Measurements from ENCODE around the gene TMEM125. TPM values are rescaled to one million over a fixed set of nuclear protein-coding genes. Genes with fewer than 3 reads are reported as not detected.

Gene TMEM125
- total RNA-seq, 4 donors from 2014 or later: 4.2 to 15.5 (median 10.2) TPM

DNA sequence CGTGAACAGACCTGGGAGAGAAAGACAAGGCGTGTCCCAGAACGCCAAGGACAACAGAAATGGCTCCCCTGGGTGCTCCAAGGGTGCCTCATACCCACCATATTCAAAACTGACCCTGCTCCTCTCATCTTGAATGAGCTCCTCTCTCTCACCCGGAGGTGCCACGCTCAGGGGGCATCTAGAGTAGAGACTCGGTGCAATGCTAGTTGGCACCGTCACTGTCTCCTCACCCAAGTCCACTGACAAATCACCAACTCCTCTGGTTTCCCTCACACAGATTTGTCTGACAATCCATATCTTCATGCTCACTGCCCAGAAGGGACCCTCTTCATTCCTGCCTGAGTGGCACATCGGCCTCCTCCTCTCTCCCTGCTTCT is 5.0 kb downstream of the TMEM125 start:
- WGBS, 2 donors: 82 to 86% methylated on average over 8 of the region's 8 CpGs
- peaks cover 0 to 8% (median 0%) of the 10 kb centered on the region in 3 donors for H3K36me3 ChIP-seq
- no peaks in the 10 kb centered on the region for H3K9me3 ChIP-seq
- peaks cover 7 to 32% (median 17%) of the 10 kb centered on the region in 3 donors for H3K4me1 ChIP-seq
- intact Hi-C loops (cut with DNase I): no loop called here
- no peak for TF ChIP-seq CTCF (IDR thresholded peaks at IDR 0.05)
- no peak for TF ChIP-seq POLR2A (IDR thresholded peaks at IDR 0.05)
- peaks cover 0 to 21% (median 0%) of the 10 kb centered on the region in 4 donors for H3K27me3 ChIP-seq
- H3K27ac ChIP-seq: peak overlapping the region in 1 of 4 donors; percentile 44
- DNase-seq: no peak
- no peak overlapping the region for H3K4me3 ChIP-seq

DNA sequence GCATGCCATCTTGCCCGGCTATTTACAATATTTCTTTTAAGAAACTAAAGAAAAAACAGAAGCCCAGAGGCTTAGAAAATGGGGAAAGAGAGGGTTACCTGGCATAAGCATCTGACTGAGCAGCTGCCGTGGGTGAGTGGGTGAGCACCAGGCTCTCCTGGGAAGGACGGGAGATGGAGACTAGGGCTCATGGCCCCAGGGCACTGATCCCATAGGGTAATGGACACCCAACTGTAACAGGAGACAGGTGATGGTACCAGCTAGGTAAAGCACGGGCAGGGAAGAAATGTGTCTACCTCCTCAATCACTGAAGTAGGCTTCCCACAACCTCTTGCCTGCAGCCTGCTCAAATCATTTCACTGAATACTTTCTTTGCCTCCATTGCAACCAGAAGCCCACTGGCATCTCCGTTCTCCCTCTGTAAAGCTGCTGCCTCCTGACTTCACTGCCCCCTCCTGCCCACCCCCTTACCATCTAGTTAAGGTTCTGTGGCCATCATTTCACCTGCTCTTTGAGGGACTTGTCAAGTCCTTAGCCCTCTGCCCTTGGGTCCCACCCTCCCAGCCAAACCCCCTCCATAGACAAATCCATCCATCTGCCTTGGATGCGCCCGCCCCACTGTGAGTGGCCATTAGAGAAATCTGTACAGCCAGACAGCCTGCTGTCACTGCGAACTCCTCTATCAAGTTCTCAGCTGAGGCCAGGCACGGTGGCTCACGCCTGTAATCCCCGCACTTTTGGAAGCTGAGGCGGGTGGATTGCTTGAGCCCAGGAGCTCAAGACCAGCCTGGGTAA is 6.2 kb downstream of the TMEM125 start:
- H3K27ac ChIP-seq: no peak overlapping the region
- H3K4me3 ChIP-seq: no peak overlapping the region
- H3K36me3 ChIP-seq: peaks cover 0 to 8% (median 0%) of the 10 kb centered on the region in 3 donors
- WGBS, 2 donors: 83 to 88% methylated on average over 5 to 11 of the region's 12 CpGs
- H3K27me3 ChIP-seq: peaks cover 0 to 11% (median 0%) of the 10 kb centered on the region in 4 donors
- H3K9me3 ChIP-seq: no peaks in the 10 kb centered on the region
- TF ChIP-seq CTCF (IDR thresholded peaks at IDR 0.05) (no peak), POLR2A (IDR thresholded peaks at IDR 0.05) (no peak)
- intact Hi-C loops (cut with DNase I): no loop called here
- peaks cover 5 to 20% (median 7%) of the 10 kb centered on the region in 3 donors for H3K4me1 ChIP-seq
- DNase-seq: no peak

DNA sequence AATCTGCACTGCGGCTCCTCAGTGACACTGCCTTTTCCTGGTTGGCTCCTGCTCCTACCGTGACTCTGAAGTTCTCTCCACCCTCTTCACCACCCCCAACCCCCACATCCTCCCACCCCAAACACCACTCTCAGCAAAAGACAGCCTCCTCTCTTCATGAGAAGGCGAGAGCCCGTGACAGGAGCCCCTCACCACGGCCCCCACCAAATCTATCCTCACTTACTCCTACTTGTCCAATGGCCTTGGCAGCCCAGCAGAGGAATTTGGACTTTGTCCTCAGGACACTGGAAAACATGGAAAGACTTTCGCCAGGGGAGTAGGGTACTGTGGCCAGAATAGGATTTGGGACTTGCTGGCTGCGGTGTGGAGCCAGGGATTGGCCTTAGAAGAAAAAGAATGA is 6.9 kb downstream of the TMEM125 start:
- TF ChIP-seq POLR2A (IDR thresholded peaks at IDR 0.05) (no peak), CTCF (IDR thresholded peaks at IDR 0.05) (no peak)
- no peaks in the 10 kb centered on the region for H3K9me3 ChIP-seq
- H3K27me3 ChIP-seq: peaks cover 0 to 11% (median 0%) of the 10 kb centered on the region in 4 donors
- WGBS, 2 donors: 42 to 66% methylated on average over 4 to 7 of the region's 7 CpGs
- H3K27ac ChIP-seq: no peak overlapping the region
- DNase-seq: no peak
- peaks cover 5 to 13% (median 7%) of the 10 kb centered on the region in 3 donors for H3K4me1 ChIP-seq
- intact Hi-C loops (cut with DNase I): no loop called here
- H3K4me3 ChIP-seq: no peak overlapping the region
- peaks cover 0 to 11% (median 0%) of the 10 kb centered on the region in 3 donors for H3K36me3 ChIP-seq

GRCh38 chr1:43277116-43277876 is 7.5 kb downstream of the TMEM125 start:
- peaks cover 5 to 12% (median 7%) of the 10 kb centered on the region in 3 donors for H3K4me1 ChIP-seq
- H3K36me3 ChIP-seq: peaks cover 0 to 14% (median 0%) of the 10 kb centered on the region in 3 donors
- peaks cover 0 to 8% (median 0%) of the 10 kb centered on the region in 4 donors for H3K27me3 ChIP-seq
- intact Hi-C loops (cut with DNase I): no loop called here
- DNase-seq: no peak
- no peak overlapping the region for H3K4me3 ChIP-seq
- no peaks in the 10 kb centered on the region for H3K9me3 ChIP-seq
- no peak for TF ChIP-seq CTCF (IDR thresholded peaks at IDR 0.05)
- TF ChIP-seq POLR2A (IDR thresholded peaks at IDR 0.05): no peak
- WGBS, 2 donors: 87 to 88% methylated on average over 4 of the region's 7 CpGs
- no peak overlapping the region for H3K27ac ChIP-seq

GRCh38 chr1:43279161-43279560 is 9.4 kb downstream of the TMEM125 start:
- 100% methylated on average over 1 of the region's 5 CpGs; no CpG with 5 or more reads in 1 of the 2 donors for WGBS, 2 donors
- no peak for DNase-seq
- Histone ChIP-seq H3K4me3 (no peak overlapping the region), H3K4me1 (peaks cover 3 to 10% (median 5%) of the 10 kb centered on the region in 3 donors), H3K36me3 (peaks cover 0 to 19% (median 0%) of the 10 kb centered on the region in 3 donors), H3K27me3 (no peaks in the 10 kb centered on the region), H3K9me3 (no peaks in the 10 kb centered on the region), H3K27ac (no peak overlapping the region)
- TF ChIP-seq CTCF (IDR thresholded peaks at IDR 0.05) (no peak), POLR2A (IDR thresholded peaks at IDR 0.05) (no peak)
- intact Hi-C loops (cut with DNase I): no loop called here

Measured in esophagus squamous epithelium (tissue), 5 donors.